ENCODE measurements around the gene MICU2.

DNA sequence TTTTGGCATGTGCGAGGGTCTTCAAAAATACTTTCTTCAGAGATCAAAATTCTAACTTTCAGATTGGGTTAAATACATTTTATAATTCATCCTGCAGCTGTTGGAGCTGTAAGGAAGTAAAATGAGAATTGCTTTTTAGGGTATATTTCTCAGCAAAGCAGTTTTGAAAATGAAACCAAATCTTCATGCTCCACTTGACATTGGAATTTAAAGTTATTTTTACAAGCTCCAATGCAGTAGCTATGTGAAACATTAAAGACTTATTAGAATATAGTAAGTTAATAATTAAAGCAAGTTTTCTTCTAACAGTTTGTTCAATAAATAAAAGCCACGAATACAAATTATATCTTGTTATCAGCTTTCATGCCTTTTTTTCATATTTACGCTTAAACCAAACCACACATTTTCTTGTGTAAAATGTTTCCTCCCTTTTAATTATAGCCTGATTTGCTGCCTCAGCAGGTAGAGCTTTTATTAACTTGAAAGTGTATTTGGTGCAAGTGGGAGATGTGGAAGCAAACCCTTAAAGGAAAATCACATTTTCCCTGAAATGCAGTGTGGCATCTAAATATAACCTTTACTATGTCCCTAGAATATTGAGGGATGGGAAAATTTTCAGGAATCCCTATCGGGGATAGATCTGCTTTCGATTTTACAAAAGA lies 12.4 kb upstream of the MICU2 start:
- TF ChIP-seq, protein P1, sequence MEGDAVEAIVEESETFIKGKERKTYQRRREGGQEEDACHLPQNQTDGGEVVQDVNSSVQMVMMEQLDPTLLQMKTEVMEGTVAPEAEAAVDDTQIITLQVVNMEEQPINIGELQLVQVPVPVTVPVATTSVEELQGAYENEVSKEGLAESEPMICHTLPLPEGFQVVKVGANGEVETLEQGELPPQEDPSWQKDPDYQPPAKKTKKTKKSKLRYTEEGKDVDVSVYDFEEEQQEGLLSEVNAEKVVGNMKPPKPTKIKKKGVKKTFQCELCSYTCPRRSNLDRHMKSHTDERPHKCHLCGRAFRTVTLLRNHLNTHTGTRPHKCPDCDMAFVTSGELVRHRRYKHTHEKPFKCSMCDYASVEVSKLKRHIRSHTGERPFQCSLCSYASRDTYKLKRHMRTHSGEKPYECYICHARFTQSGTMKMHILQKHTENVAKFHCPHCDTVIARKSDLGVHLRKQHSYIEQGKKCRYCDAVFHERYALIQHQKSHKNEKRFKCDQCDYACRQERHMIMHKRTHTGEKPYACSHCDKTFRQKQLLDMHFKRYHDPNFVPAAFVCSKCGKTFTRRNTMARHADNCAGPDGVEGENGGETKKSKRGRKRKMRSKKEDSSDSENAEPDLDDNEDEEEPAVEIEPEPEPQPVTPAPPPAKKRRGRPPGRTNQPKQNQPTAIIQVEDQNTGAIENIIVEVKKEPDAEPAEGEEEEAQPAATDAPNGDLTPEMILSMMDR (IDR thresholded peaks at IDR 0.05): no peak
- TF ChIP-seq POLR2AphosphoS5 (IDR thresholded peaks at IDR 0.05) (no peak), POLR2A (IDR thresholded peaks at IDR 0.05) (no peak), EP300 (IDR thresholded peaks at IDR 0.05) (no peak)
